Raji (cell line): ENCODE measurements around the gene PTPRM.

Experiments used
- POLR2A ChIP-seq: IDR thresholded peaks from 2 replicates; pipeline ENCODE4 v1.6.1; 2011; ENCODE audit warnings: low read depth, low read length, control low read depth; ENCODE audit not compliant: insufficient read depth

PTPRM gene

GRCh38 chr18:7926526-7926925 lies 359.4 kb downstream of the PTPRM start:
- TF ChIP-seq POLR2A: no peak

- no peak for TF ChIP-seq POLR2A
Observed at GRCh38 chr18:7927119-7927518, 360.0 kb downstream of the PTPRM start.

GRCh38 chr18:7931763-7932162 lies 364.6 kb downstream of the PTPRM start:
- TF ChIP-seq POLR2A: no peak

- TF ChIP-seq POLR2A: no peak
Observed at GRCh38 chr18:7937268-7937667, 370.2 kb downstream of the PTPRM start.

GRCh38 chr18:7939521-7939920 lies 372.4 kb downstream of the PTPRM start:
- TF ChIP-seq POLR2A: no peak

- no peak for TF ChIP-seq POLR2A
Observed at GRCh38 chr18:7940379-7940778, 373.3 kb downstream of the PTPRM start.

GRCh38 chr18:7940971-7941370 lies 373.9 kb downstream of the PTPRM start:
- TF ChIP-seq POLR2A: no peak

- no peak for TF ChIP-seq POLR2A
Observed at GRCh38 chr18:7941533-7941932, 374.4 kb downstream of the PTPRM start.

- TF ChIP-seq POLR2A: no peak
Observed at GRCh38 chr18:7945882-7946281, 378.8 kb downstream of the PTPRM start.

GRCh38 chr18:7946734-7947377 lies 379.7 kb downstream of the PTPRM start:
- TF ChIP-seq POLR2A: no peak

GRCh38 chr18:7950380-7951136 lies 383.4 kb downstream of the PTPRM start:
- TF ChIP-seq POLR2A: no peak

GRCh38 chr18:7953095-7953958 lies 386.2 kb downstream of the PTPRM start:
- TF ChIP-seq POLR2A: no peak

GRCh38 chr18:7954238-7954637 lies 387.1 kb downstream of the PTPRM start:
- TF ChIP-seq POLR2A: no peak

- TF ChIP-seq POLR2A: no peak
Observed at GRCh38 chr18:7955175-7955574, 388.1 kb downstream of the PTPRM start.

- no peak for TF ChIP-seq POLR2A
Observed at GRCh38 chr18:7957297-7957696, 390.2 kb downstream of the PTPRM start.
